ENCODE data around the gene KCNT2. TPM values are rescaled to one million over a fixed set of nuclear protein-coding genes. Genes with fewer than 3 reads are reported as not detected.

KCNT2 gene
- polyA plus RNA-seq, 3 donors = 0.12 to 1.3 (median 0.33) TPM

- WGBS, 3 donors = 78 to 85% (median 84%) methylated on average over 1 of the region's 1 CpG
- no peak overlapping the region for H3K27ac ChIP-seq (ENCODE audit: low read depth, low read length)
Observed at GRCh38 chr1:196425513-196425912, 182.7 kb downstream of the KCNT2 start.

GRCh38 chr1:196423612-196424011 lies 184.6 kb downstream of the KCNT2 start:
- H3K27ac ChIP-seq (ENCODE audit: low read depth, low read length) = no peak overlapping the region

GRCh38 chr1:196418772-196419171 lies 189.5 kb downstream of the KCNT2 start:
- WGBS, 3 donors = 94 to 100% (median 96%) methylated on average over 1 of the region's 1 CpG
- H3K27ac ChIP-seq (ENCODE audit: low read depth, low read length) = no peak overlapping the region

GRCh38 chr1:196415978-196416377 lies 192.3 kb downstream of the KCNT2 start:
- H3K27ac ChIP-seq (ENCODE audit: low read depth, low read length) = no peak overlapping the region
- 79 to 97% (median 91%) methylated on average over 1 of the region's 1 CpG for WGBS, 3 donors

GRCh38 chr1:196412326-196412725 lies 195.9 kb downstream of the KCNT2 start:
- no peak overlapping the region for H3K27ac ChIP-seq (ENCODE audit: low read depth, low read length)
- 83 to 93% (median 90%) methylated on average over 2 of the region's 2 CpGs for WGBS, 3 donors

GRCh38 chr1:196410768-196411167 lies 197.5 kb downstream of the KCNT2 start:
- H3K27ac ChIP-seq (ENCODE audit: low read depth, low read length) = no peak overlapping the region

GRCh38 chr1:196409586-196409985 lies 198.7 kb downstream of the KCNT2 start:
- WGBS, 3 donors = 86 to 90% (median 87%) methylated on average over 2 of the region's 2 CpGs
- no peak overlapping the region for H3K27ac ChIP-seq (ENCODE audit: low read depth, low read length)

- H3K27ac ChIP-seq (ENCODE audit: low read depth, low read length) = no peak overlapping the region
- 15 to 37% (median 30%) methylated on average over 2 of the region's 2 CpGs for WGBS, 3 donors
Observed at GRCh38 chr1:196407358-196408051, 200.7 kb downstream of the KCNT2 start.

GRCh38 chr1:196405839-196406238 lies 202.4 kb downstream of the KCNT2 start:
- H3K27ac ChIP-seq (ENCODE audit: low read depth, low read length) = no peak overlapping the region
- WGBS, 3 donors = 80 to 88% (median 81%) methylated on average over 2 of the region's 2 CpGs

- WGBS, 3 donors = 70 to 72% (median 71%) methylated on average over 7 of the region's 7 CpGs
- no peak overlapping the region for H3K27ac ChIP-seq (ENCODE audit: low read depth, low read length)
Observed at GRCh38 chr1:196403803-196404690, 204.2 kb downstream of the KCNT2 start.

- no peak overlapping the region for H3K27ac ChIP-seq (ENCODE audit: low read depth, low read length)
Observed at GRCh38 chr1:196401891-196402290, 206.3 kb downstream of the KCNT2 start.

GRCh38 chr1:196401452-196401833 lies 206.8 kb downstream of the KCNT2 start:
- WGBS, 3 donors = 26 to 49% (median 26%) methylated on average over 1 of the region's 1 CpG

GRCh38 chr1:196400478-196401451 lies 207.5 kb downstream of the KCNT2 start:
- 48 to 76% (median 60%) methylated on average over 7 of the region's 7 CpGs for WGBS, 3 donors
- H3K27ac ChIP-seq (ENCODE audit: low read depth, low read length) = no peak overlapping the region

More at GRCh38 chr1:196401452-196401833, 206.8 kb downstream of the KCNT2 start:
- no peak overlapping the region for H3K27ac ChIP-seq (ENCODE audit: low read depth, low read length)

GRCh38 chr1:196399713-196400112 lies 208.5 kb downstream of the KCNT2 start:
- 90 to 94% (median 91%) methylated on average over 2 of the region's 2 CpGs for WGBS, 3 donors

GRCh38 chr1:196393742-196394141 lies 214.5 kb downstream of the KCNT2 start:
- WGBS, 3 donors = 78 to 83% (median 79%) methylated on average over 4 of the region's 4 CpGs
- no peak overlapping the region for H3K27ac ChIP-seq (ENCODE audit: low read depth, low read length)

More at GRCh38 chr1:196399713-196400112, 208.5 kb downstream of the KCNT2 start:
- H3K27ac ChIP-seq (ENCODE audit: low read depth, low read length) = no peak overlapping the region

GRCh38 chr1:196393282-196393681 lies 215.0 kb downstream of the KCNT2 start:
- 71 to 85% (median 74%) methylated on average over 2 of the region's 2 CpGs for WGBS, 3 donors
- no peak overlapping the region for H3K27ac ChIP-seq (ENCODE audit: low read depth, low read length)

- no peak overlapping the region for H3K27ac ChIP-seq (ENCODE audit: low read depth, low read length)
- WGBS, 3 donors = 81 to 95% (median 90%) methylated on average over 3 of the region's 3 CpGs
Observed at GRCh38 chr1:196387766-196388165, 220.5 kb downstream of the KCNT2 start.

GRCh38 chr1:196385109-196385508 lies 223.1 kb downstream of the KCNT2 start:
- no peak overlapping the region for H3K27ac ChIP-seq (ENCODE audit: low read depth, low read length)
- 94 to 97% (median 95%) methylated on average over 4 of the region's 4 CpGs for WGBS, 3 donors

GRCh38 chr1:196382383-196382782 lies 225.9 kb downstream of the KCNT2 start:
- H3K27ac ChIP-seq (ENCODE audit: low read depth, low read length) = no peak overlapping the region
- WGBS, 3 donors = 80 to 88% (median 87%) methylated on average over 6 of the region's 6 CpGs
